GM21360 (cell line): ENCODE data around the gene MESP2.
"Not testable (repeated sequence)": the region's sequence is repeated elsewhere in the genome, so short reads cannot be mapped to it uniquely, and the experiment has no call there.

Experiments used
- ATAC-seq: cut with Tn5 transposase; IDR thresholded peaks from one replicate; pipeline ENCODE4 v1.9.1; 2021; ENCODE audit warnings: mild to moderate bottlenecking, moderate library complexity; ENCODE audit not compliant: unreplicated experiment

The MESP2 gene

GRCh38 chr15:89780601-89781000 lies 4.5 kb downstream of the MESP2 start:
- no peak for ATAC-seq

DNA sequence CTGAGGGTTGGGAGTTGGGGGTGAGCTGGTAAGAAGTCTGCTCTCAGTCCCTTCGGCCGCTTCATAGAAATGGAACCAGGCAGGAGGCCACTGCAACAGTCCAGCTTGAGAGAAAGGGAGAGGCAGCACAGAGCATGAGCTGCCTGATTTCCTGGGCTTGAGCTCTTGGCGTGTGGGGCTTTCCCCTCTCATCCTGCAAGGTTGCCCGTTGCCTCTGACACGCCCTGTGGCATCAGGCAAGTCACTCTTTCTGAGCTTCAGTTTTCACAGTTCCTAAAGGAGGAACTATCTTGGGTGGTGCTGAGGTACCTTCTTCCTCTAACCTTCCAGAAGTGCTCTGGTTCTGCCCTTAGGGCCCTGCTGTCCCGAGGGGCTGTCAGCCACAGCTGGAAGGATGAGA lies 4.9 kb downstream of the MESP2 start:
- ATAC-seq, result no peak

DNA sequence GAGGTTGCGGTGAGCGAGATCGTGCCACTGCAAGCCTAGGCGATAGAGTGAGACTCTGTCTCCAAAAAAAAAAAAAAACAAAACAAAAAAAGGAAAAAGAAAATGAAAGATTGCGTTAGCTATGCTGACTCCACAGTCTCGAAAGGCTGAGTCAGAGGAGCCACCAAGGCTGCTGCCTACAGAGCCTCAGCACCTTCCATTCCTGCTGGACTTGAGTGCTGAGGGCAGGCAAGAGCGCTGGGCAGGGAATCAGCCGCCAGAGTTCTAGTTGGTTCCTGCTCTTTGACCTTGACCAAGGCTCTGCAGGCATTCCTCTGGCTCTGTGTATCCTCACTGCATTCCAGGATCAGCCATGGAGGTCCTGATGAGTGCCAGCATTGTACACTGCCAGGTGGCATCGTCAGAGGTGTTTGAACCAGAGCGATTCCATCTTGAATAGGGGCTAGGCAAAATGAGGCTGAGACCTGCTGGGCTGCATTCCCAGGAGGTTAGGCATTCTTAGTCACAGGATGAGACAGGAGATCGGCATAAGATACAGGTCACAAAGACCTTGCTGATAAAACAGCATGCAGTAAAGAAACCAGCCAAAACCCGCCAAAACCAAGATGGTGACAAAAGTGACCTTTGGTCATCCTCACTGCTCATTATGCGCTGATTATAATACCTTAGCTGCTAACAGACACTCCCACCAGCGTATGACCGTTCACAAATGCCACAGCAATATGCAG lies 5.9 kb downstream of the MESP2 start:
- no peak for ATAC-seq

GRCh38 chr15:89782619-89782950 lies 6.5 kb downstream of the MESP2 start:
- not testable (repeated sequence) for ATAC-seq

- no peak for ATAC-seq
Observed at GRCh38 chr15:89783111-89783860, 7.2 kb downstream of the MESP2 start.

GRCh38 chr15:89783861-89784685 lies 7.9 kb downstream of the MESP2 start:
- ATAC-seq, result no peak

- ATAC-seq, result no peak
Observed at GRCh38 chr15:89784686-89784960, 8.5 kb downstream of the MESP2 start.

DNA sequence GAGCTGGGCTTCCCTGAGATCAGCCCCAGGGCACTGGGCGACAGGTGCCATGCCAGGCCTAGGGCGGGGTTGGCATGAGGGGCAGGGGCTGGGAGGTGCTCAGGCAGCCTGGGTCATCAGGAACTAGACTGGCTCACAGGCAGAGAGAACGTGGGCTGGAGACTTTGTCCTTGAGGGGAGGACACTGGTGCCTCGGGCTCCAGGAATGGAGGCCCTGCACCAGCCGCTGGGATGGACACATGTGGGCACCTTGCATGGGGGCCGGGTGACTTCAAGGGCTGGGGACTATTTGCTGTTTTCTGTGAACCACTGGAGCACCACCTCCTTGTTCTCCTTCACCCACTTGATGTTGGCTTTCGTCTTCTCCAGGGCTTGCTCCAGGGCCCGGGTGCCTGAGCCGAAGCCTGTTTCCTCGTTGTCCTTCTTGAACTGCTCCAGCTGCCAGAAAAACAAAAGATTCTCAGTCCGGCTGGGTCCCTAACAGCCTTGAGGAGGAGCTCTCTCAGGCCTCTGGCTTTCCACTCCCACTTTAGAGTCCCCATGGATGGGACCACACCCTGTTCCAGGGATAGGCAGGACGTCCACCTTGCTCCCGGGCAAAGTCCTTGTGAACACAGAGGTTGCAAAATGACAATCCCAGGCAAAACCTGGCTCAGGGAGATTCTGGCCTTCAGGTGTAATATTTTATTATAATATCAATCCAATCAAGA lies 9.1 kb downstream of the MESP2 start:
- ATAC-seq, result no peak

GRCh38 chr15:89785774-89786140 lies 9.6 kb downstream of the MESP2 start:
- no peak for ATAC-seq

- ATAC-seq, result no peak
Observed at GRCh38 chr15:89787944-89788343, 11.8 kb downstream of the MESP2 start.

GRCh38 chr15:89788585-89788984 lies 12.5 kb downstream of the MESP2 start:
- ATAC-seq, result not testable (repeated sequence)

- no peak for ATAC-seq
Observed at GRCh38 chr15:89790206-89790605, 14.1 kb downstream of the MESP2 start.

GRCh38 chr15:89790661-89791060 lies 14.5 kb downstream of the MESP2 start:
- no peak for ATAC-seq

DNA sequence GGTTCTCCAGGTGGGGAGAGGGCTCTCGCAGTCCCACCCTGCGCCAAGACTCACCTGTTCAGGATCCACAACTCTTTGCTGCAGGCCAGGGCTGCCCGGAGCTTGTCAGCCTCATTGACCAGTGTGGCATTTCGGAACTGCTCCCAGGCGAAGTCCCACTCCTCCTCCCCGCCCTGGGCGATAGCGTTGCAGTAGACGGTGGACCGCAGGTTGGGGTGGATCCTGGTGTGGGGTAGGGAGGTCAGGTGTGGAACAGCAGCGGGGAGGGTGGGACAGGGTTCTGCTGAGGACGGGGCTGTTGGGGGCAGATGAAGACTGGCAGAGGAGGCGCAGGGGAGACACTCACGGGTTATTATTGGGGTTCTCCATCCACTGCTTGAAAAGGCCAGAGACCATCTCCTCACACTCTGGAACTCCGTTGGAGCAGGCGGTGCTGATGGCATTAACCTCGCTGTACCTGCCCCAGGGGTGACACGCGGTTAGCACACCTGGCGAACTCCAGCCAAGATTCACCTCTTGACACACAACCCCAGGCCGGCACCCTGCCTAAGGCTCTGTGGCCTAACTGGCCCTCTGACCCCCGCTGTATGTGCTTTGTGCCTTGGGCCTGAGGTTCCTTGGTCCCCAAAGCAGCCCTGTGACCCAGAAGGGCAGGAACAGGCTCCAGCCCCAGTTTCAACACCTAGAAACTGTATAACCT lies 16.1 kb downstream of the MESP2 start:
- ATAC-seq, result no peak

DNA sequence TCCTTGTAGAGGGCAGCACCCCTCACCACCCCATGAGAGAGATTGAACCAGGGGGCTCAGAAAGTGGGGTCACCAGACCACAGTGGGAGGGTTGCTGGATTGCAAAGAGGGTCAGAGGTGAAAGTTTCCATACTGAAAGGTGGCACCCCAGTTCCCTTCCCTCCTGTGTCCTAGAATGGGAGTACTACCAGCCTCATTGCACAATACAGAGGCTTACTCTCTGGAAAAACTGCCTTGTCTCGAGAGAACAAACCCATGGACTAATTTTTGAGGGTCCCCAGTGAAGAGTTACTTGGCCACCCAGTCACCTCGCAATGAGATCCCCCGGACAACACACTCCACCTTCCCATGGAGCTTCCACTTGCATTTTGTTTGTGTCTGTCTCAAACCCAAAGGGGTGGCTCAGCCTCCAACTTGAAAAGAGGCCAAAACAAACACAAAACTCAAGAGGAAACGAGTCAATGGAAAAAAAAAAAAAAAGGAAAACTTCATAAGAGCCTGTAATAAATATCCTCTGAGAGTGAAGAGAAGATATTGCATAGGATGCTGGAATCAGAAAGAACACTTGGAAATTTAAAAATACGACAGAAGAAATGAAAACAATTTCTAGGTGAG lies 18.6 kb downstream of the MESP2 start:
- no peak for ATAC-seq

DNA sequence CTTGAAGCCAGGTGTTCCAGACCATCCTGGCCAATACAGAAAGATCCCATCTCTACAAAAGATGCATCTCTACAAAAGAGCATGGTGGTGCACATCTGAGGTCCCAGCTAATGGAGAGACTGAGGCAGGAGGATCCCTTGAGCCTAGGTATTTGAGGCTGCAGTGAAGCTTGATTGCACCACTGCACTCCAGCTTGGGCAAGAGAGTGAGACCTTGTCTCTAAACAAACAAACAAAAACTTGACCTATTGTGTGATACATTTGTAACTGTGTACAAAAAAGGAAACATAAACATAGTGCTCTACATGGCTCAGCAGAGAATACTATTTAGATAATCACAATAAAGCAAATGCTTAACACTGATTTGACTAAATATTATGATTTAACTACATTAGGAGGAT lies 19.9 kb downstream of the MESP2 start:
- no peak for ATAC-seq

DNA sequence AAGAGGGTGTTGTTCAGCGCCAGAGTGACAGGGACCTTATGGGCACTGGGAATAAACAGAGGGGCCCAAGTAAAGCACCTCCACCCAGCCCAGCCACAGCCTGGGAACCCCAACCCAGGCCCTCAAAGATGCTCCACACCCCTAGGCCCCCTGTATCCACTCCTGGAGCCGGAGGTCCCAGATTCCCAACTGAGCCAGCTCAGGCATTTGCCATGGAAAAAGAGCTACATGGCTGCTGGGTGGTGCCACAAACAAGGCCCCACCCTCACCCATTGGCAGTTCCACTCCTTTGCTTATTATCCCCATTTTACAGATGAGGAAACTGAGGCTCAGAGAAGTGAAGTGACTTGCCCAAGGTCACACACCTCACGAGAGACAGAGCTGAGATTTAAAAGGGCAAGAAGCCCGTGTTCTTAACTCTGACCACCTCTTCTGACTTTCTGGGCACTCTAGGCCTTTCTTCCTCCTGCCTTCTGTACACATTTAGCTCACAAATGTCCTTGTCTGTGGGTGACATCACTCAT lies 21.6 kb downstream of the MESP2 start:
- no peak for ATAC-seq

DNA sequence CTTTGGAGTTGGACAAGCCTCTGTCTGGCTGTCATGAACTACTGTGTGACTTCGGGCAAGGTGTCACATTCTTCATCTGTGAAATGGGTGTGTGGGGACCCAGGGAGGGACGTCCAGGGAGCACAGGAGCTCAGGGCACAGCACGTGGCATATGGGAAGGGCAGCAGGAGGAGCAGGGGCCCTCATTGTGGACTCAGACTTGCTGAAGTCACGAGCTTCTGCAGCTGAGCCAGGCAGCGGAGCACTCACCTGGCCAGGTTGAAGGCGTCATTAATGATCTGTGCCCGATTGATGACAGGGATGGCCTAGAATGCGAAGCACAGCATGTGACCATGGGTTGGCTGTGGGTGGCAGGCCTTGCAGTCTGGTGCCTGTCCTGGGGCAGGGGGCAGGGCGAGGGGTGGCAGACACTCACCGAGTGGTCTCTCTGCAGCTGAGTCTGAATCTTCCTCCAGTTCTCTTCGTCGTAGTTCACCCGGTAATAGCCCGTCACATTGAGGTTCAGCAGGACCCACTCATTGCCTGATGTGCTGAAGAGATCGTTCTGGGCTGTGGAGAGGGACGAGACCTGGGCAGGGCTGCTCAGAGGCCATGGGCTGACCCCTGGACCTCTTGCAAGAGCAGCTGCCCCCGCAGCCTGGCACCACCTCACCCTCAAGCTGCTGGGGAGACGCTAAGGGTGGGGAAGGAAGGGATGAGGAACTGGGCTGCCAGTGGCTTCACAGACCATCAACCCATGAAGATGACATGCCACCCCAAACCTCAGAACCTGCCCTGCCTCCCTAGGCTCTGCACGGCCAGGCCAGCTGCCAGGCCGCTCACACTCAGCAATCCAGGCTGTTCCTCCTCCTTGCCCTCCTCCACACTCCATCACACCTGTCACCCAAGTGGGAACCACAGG lies 23.1 kb downstream of the MESP2 start:
- ATAC-seq, result no peak

DNA sequence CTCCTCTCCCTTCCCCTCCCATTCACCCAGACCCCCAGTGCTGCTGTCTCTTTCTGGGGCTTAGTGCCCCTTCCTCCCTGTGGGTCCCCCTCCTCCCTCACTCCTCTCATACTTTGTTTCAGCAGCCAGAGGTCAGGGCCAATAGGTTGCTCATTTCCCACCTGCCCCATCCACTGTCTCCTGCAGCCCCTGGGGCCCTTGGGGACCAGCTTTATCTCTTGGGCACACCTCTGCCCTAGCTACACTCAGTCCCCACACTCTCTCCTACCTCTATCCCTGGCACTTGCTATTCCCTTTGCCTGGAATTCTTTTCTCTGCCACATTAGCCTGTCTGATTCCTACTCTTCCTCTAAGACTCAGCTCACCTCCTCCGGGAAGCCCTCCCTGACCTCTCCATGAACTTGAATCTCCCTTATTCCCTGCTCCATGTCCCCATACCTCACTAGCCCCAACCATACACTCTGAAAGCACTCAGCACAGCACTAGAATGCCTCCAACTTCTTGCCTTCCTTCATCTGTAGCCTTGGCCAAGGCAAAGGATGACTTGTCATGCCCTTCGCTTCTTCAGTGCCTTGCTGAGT lies 23.9 kb downstream of the MESP2 start:
- no peak for ATAC-seq
